GM04504 (cell line): ENCODE measurements around the gene H1-8.

Source experiments
- DNase-seq: peaks from one replicate; pipeline ENCODE4 v3.0.0-alpha.2; 2012; ENCODE audit warnings: low read depth

H1-8 gene

GRCh38 chr3:129594409-129594808 is 51.4 kb downstream of the H1-8 start:
- no peak for DNase-seq

DNA sequence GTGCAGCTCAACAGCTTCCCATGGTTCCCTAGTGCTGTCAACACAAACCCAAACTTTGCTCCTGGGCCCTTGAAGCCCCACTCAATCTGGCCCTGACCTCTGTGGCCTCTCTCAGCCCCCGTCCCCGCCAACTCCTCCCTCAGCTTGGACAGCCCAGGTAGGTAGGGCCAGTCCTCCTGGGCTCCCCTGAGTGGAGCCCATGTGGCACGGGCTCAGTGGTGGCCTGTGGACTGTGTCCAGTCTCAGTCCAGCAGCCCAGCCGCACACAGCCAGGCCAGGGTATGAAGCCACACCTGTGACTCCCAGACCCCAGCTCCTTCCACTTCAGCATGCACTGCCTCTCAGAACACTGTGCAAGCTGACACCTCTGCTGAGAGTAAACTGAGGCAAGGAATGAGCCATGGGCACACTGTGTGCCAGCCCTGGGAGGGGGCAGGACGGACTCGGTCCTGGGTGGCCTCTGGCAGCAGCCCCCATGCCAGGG is 52.0 kb downstream of the H1-8 start:
- DNase-seq: no peak

- DNase-seq: no peak
Observed at GRCh38 chr3:129595544-129596193, 52.7 kb downstream of the H1-8 start.

DNA sequence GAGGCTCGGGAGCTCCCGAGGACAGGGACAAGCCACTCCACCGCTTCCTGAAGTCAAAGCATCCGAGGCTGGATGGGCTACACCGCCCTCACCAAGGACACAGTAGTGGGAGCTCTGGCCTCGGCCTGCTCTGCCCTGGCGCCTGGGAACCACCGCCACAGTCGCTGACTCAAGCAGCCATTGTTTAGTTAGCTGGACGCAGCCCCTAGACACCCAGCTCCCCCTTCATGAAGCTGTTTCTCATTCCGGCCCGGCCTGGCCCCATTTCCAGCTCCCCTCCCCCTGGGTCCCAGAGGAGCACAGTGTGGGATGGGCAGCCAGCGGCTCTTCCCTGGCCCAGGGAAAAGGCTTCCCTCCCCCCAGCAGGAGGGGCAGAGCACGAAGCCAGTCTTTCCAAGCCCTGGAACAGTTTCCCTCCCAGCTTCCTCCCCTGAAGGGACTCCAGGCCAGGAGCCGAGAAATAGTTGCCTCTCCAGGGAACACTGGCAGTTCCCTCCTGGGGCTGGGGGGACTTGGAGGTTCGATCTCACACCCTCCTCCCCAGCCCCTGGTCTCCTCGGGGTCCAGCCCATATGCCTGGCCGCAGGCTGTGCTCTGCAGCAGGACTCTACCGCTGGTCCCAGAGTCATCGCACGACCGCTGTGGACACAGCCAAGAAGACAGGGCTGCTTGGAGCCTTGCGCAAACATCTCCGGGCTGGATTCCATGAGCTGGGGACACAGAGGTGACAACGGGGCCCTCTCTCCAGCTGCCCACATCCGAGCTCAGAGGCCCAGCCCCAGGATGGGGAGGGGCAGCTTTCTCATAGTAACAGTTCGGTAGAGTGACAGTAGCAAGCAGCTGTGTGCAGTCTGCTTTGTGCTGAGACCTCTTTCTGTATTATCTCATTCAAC is 53.5 kb downstream of the H1-8 start:
- peak; percentile 93 for DNase-seq

GRCh38 chr3:129597087-129597999 is 54.4 kb downstream of the H1-8 start:
- DNase-seq: no peak

GRCh38 chr3:129598000-129598381 is 55.0 kb downstream of the H1-8 start:
- no peak for DNase-seq

GRCh38 chr3:129598484-129598883 is 55.5 kb downstream of the H1-8 start:
- DNase-seq: no peak

DNA sequence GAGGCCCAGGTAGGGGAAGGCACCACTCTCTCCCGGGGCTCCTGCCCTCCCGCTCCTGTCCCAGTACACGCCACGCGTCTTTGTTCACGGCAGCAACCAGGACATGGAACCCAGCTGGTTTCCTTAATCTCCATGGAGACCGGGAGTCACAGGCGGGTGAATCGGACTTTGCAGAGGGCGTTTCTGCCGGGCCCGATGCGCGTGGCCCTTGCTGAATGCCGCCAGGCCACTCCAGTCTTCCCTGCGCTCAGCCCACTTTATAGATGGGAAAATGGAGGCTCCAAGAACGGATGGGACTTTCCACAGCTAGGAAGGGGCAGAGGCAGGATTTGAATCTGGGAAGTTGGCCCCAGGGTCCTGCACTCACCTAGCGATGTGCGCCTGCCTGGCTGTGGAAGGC is 56.1 kb downstream of the H1-8 start:
- DNase-seq: no peak

- no peak for DNase-seq
Observed at GRCh38 chr3:129599607-129600006, 56.6 kb downstream of the H1-8 start.

DNA sequence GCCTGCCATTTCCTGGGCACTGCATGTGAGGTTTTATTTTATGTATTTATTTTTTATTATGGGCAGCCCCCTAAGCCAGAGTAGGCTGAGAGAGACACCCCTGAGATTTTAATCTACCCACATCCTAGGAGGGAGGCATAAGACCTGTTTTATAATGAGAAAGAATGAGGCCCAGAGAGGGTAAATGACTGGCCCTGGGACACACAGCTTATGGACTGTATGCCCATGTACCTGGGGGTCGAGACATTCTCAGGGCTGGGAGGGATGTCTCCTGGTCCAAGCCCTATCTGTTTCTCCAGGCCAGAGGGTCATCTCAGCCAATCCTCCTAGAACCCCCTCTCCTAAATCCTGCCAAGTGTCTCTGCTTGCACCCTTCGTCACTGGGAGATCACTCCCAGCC is 57.4 kb downstream of the H1-8 start:
- no peak for DNase-seq
